Fibroblast of lung (primary cell): Measurements from ENCODE around the gene NDOR1.

Experiments
- CTCF ChIP-seq, 2 donors: IDR thresholded peaks in 1 of 2; conservative IDR thresholded peaks in 1 of 2; 1 replicate in 1 of 2; 2 replicates in 1 of 2; pipeline ENCODE4 v1.5.1; 2011 to 2012; ENCODE audit warnings: low read length in 2 of 2, control low read depth in 1 of 2, inconsistent platforms in 1 of 2, low read depth in 1 of 2, mild to moderate bottlenecking in 1 of 2
- EZH2 ChIP-seq: IDR thresholded peaks from 2 replicates; pipeline ENCODE4 v1.5.1; 2012; ENCODE audit warnings: low read length, control low read depth, mild to moderate bottlenecking; ENCODE audit errors: missing control alignments

GRCh38 chr9:137224830-137225694 lies 19.6 kb downstream of the NDOR1 start, which contains the start of gene CYSRT1:
- TF ChIP-seq CTCF (conservative IDR thresholded peaks at IDR 0.05 in 1 of 2, IDR thresholded peaks at IDR 0.05 in 1 of 2; ENCODE audit: low read depth in 1 of 2, low read length in 2 of 2) (no peak), EZH2 (no peak)
